HEK293 (cell line): ENCODE data around the gene PKMYT1.
A peak's percentile ranks its signal among the peaks of the same experiment; 100 is the strongest.

ENCODE experiments used
- CTCF ChIA-PET: fragments of 350-600 bp; formaldehyde crosslinking; extraction: SDS; loops from one replicate; lab custom pipeline; 2021; ENCODE audit warnings: antibody characterized with exemption; lab: Yijun Ruan, JAX
- POLR2A ChIA-PET: fragments of 300-600 bp; formaldehyde crosslinking; extraction: SDS; loops from one replicate; lab custom pipeline; 2020; ENCODE audit warnings: antibody characterized with exemption, inconsistent platforms; lab: Yijun Ruan, JAX
- H3K27ac ChIP-seq: fragments of 200-500 bp; sonication (Bioruptor generic); 2 replicates; pipeline ENCODE4 v1.5.1; 2014; ENCODE audit warnings: low read depth, low read length, control low read depth, inconsistent platforms; ENCODE audit errors: extremely low read depth
- H3K36me3 ChIP-seq, 2 experiments: fragments of 200-500 bp in 1 of 2; sonication (Bioruptor generic) in 1 of 2; 1 replicate in 1 of 2; 2 replicates in 1 of 2; pipeline ENCODE4 v1.5.1; 2014 to 2017; ENCODE audit warnings: inconsistent platforms in 2 of 2, low read length in 2 of 2; ENCODE audit not compliant: control insufficient read depth in 2 of 2, insufficient read depth in 1 of 2
- H3K4me1 ChIP-seq: fragments of 200-500 bp; sonication (Bioruptor generic); 2 replicates; pipeline ENCODE4 v1.5.1; 2014; ENCODE audit warnings: mild to moderate bottlenecking, low read length, inconsistent platforms; ENCODE audit not compliant: control insufficient read depth, insufficient read depth
- H3K4me3 ChIP-seq: 2 replicates; pipeline ENCODE4 v1.5.1; 2011; ENCODE audit warnings: low read depth, mild to moderate bottlenecking, control low read depth, low read length, moderate library complexity
- H3K9me3 ChIP-seq: fragments of 200-500 bp; sonication (Bioruptor generic); 2 replicates; pipeline ENCODE4 v1.5.1; 2014; ENCODE audit warnings: low read depth, low read length, inconsistent platforms; ENCODE audit not compliant: control insufficient read depth, insufficient read depth
- HOXD13 ChIP-seq: sonication (generic); formaldehyde crosslinking; IDR thresholded peaks from 2 replicates; pipeline ENCODE4 v1.8.0; 2022; ENCODE audit warnings: missing genetic modification reagents, borderline replicate concordance
- KLF9 ChIP-seq: fragments of 450-650 bp; formaldehyde crosslinking; IDR thresholded peaks from 2 replicates; pipeline ENCODE4 v1.5.1; 2016; ENCODE audit warnings: missing biosample characterization, missing genetic modification characterization, low read depth
- OSR2 ChIP-seq: fragments of 450-650 bp; formaldehyde crosslinking; IDR thresholded peaks from 2 replicates; pipeline ENCODE4 v1.5.1; 2016; ENCODE audit warnings: missing biosample characterization, missing genetic modification characterization
- SP2 ChIP-seq: fragments of 450-650 bp; formaldehyde crosslinking; IDR thresholded peaks from 2 replicates; pipeline ENCODE4 v1.5.1; 2016; ENCODE audit warnings: missing biosample characterization, missing genetic modification characterization
- SP3 ChIP-seq: fragments of 450-650 bp; formaldehyde crosslinking; IDR thresholded peaks from 2 replicates; pipeline ENCODE4 v1.5.1; 2016; ENCODE audit warnings: missing biosample characterization, missing genetic modification characterization
- TRIM28 ChIP-seq: IDR thresholded peaks from 2 replicates; pipeline ENCODE4 v1.6.1; 2011; ENCODE audit warnings: low read length, control low read depth, borderline replicate concordance
- ZFHX2 ChIP-seq: fragments of 450-650 bp; formaldehyde crosslinking; conservative IDR thresholded peaks from 2 replicates; pipeline ENCODE4 v1.5.1; 2016; ENCODE audit warnings: missing biosample characterization, missing genetic modification characterization
- ZFP3 ChIP-seq: fragments of 450-650 bp; formaldehyde crosslinking; IDR thresholded peaks from 2 replicates; pipeline ENCODE4 v1.5.1; 2016; ENCODE audit warnings: low read depth, missing biosample characterization, missing genetic modification characterization
- ZIC2 ChIP-seq: fragments of 450-650 bp; formaldehyde crosslinking; IDR thresholded peaks from 2 replicates; pipeline ENCODE4 v1.5.1; 2016; ENCODE audit warnings: missing biosample characterization, missing genetic modification characterization
- ZNF248 ChIP-seq: fragments of 450-650 bp; formaldehyde crosslinking; IDR thresholded peaks from 2 replicates; pipeline ENCODE4 v1.5.1; 2017; ENCODE audit warnings: missing biosample characterization, missing genetic modification characterization
- ZNF302 ChIP-seq: fragments of 450-650 bp; formaldehyde crosslinking; IDR thresholded peaks from 2 replicates; pipeline ENCODE4 v1.5.1; 2016; ENCODE audit warnings: missing biosample characterization, missing genetic modification characterization, low read depth
- ZNF335 ChIP-seq: fragments of 450-650 bp; formaldehyde crosslinking; conservative IDR thresholded peaks from 2 replicates; pipeline ENCODE4 v1.5.1; 2016; ENCODE audit warnings: missing biosample characterization, missing genetic modification characterization
- ZNF416 ChIP-seq: fragments of 450-650 bp; formaldehyde crosslinking; IDR thresholded peaks from 2 replicates; pipeline ENCODE4 v1.5.1; 2016; ENCODE audit warnings: missing biosample characterization, missing genetic modification characterization
- ZNF433 ChIP-seq: fragments of 450-650 bp; formaldehyde crosslinking; IDR thresholded peaks from 2 replicates; pipeline ENCODE4 v1.5.1; 2016; ENCODE audit warnings: missing biosample characterization, missing genetic modification characterization, low read depth
- ZNF626 ChIP-seq: fragments of 450-650 bp; sonication (Bioruptor Pico); formaldehyde crosslinking; IDR thresholded peaks from 2 replicates; pipeline ENCODE4 v1.5.1; 2018; ENCODE audit warnings: missing biosample characterization, missing genetic modification characterization, inconsistent platforms
- ZNF701 ChIP-seq: fragments of 450-650 bp; formaldehyde crosslinking; IDR thresholded peaks from 2 replicates; pipeline ENCODE4 v1.5.1; 2016; ENCODE audit warnings: missing biosample characterization, missing genetic modification characterization
- TF ChIP-seq, protein P1 (sequence below): fragments of 450-650 bp; formaldehyde crosslinking; IDR thresholded peaks from 2 replicates; pipeline ENCODE4 v1.5.1; 2016; ENCODE audit warnings: missing biosample characterization, missing genetic modification characterization
- TF ChIP-seq, protein P2 (sequence below): fragments of 450-650 bp; formaldehyde crosslinking; IDR thresholded peaks from 2 replicates; pipeline ENCODE4 v1.5.1; 2017; ENCODE audit warnings: missing biosample characterization, missing genetic modification characterization
- TF ChIP-seq, protein P3 (sequence below): fragments of 450-650 bp; formaldehyde crosslinking; IDR thresholded peaks from 2 replicates; pipeline ENCODE4 v1.5.1; 2017; ENCODE audit warnings: missing biosample characterization, missing genetic modification characterization
- TF ChIP-seq, protein P4 (sequence below): fragments of 450-650 bp; formaldehyde crosslinking; optimal IDR thresholded peaks from 2 replicates; pipeline ENCODE3; 2016; ENCODE audit warnings: missing biosample characterization, mild to moderate bottlenecking, missing genetic modification characterization
- TF ChIP-seq, protein P5 (sequence below): fragments of 450-650 bp; formaldehyde crosslinking; IDR thresholded peaks from 2 replicates; pipeline ENCODE4 v1.5.1; 2016; ENCODE audit warnings: missing biosample characterization, missing genetic modification characterization
- TF ChIP-seq, protein P6 (sequence below): fragments of 450-650 bp; formaldehyde crosslinking; IDR thresholded peaks from 2 replicates; pipeline ENCODE4 v1.5.1; 2016; ENCODE audit warnings: missing biosample characterization, missing genetic modification characterization

Gene PKMYT1

DNA sequence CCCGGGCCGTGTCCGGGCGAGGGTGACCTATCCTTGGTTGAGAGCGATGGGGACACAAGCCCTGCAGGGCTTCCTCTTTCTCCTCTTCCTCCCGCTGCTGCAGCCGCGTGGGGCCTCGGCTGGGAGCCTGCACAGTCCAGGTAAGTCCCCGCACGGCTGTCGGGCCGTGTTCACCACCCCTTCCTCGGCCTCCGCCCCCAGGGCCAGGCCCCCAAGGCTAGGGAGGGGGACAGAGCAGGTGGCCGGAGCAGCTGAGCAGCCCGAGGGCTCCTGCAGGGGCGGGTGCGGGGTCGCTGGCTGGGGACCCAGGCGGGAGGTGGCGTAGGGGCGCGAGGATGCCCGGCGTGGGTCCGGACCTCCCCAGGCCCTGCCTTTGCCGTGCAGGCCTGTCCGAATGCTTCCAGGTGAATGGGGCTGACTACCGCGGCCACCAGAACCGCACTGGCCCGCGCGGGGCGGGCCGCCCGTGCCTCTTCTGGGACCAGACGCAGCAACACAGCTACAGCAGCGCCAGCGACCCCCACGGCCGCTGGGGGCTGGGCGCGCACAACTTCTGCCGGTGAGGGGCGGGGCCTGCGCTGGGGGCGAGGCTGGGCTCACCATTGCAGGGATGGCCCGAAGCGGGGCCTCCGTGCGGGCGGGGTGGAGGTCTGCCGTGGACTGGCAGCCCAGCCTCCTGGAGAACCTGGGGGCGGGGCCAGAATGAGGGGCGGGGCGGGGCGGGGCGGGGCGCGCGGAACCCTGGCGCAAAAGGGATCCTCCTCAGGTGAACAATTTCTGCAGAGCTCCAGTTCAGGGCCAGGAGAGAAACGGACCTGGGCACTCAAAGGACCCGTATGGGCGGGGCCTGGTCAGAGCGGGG lies 15.5 kb downstream of the PKMYT1 start (continued):
- TF ChIP-seq HOXD13 (CRISPR knock-in tag) = no peak
- peak; percentile 59; the same call in 1 of the 2 replicates for TF ChIP-seq ZNF335 (tag by site-specific recombination)
- TF ChIP-seq KLF9 (tag by site-specific recombination) = peak; percentile 76
- TF ChIP-seq SP2 (tag by site-specific recombination) = peak; percentile 76
- TF ChIP-seq ZNF302 = no peak
- TF ChIP-seq, protein P1, sequence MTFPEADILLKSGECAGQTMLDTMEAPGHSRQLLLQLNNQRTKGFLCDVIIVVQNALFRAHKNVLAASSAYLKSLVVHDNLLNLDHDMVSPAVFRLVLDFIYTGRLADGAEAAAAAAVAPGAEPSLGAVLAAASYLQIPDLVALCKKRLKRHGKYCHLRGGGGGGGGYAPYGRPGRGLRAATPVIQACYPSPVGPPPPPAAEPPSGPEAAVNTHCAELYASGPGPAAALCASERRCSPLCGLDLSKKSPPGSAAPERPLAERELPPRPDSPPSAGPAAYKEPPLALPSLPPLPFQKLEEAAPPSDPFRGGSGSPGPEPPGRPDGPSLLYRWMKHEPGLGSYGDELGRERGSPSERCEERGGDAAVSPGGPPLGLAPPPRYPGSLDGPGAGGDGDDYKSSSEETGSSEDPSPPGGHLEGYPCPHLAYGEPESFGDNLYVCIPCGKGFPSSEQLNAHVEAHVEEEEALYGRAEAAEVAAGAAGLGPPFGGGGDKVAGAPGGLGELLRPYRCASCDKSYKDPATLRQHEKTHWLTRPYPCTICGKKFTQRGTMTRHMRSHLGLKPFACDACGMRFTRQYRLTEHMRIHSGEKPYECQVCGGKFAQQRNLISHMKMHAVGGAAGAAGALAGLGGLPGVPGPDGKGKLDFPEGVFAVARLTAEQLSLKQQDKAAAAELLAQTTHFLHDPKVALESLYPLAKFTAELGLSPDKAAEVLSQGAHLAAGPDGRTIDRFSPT (tag by site-specific recombination) = peak; percentile 70
- no peak for TF ChIP-seq ZNF433 (tag by site-specific recombination)
- peak; percentile 33; the same call in 1 of the 2 replicates for TF ChIP-seq ZFHX2 (tag by site-specific recombination)
- TF ChIP-seq, protein P2, sequence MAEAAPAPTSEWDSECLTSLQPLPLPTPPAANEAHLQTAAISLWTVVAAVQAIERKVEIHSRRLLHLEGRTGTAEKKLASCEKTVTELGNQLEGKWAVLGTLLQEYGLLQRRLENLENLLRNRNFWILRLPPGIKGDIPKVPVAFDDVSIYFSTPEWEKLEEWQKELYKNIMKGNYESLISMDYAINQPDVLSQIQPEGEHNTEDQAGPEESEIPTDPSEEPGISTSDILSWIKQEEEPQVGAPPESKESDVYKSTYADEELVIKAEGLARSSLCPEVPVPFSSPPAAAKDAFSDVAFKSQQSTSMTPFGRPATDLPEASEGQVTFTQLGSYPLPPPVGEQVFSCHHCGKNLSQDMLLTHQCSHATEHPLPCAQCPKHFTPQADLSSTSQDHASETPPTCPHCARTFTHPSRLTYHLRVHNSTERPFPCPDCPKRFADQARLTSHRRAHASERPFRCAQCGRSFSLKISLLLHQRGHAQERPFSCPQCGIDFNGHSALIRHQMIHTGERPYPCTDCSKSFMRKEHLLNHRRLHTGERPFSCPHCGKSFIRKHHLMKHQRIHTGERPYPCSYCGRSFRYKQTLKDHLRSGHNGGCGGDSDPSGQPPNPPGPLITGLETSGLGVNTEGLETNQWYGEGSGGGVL (tag by site-specific recombination) = no peak
- TF ChIP-seq SP3 (tag by site-specific recombination) = peak; percentile 75; the same call in 1 of the 2 replicates
- TF ChIP-seq, protein P3, sequence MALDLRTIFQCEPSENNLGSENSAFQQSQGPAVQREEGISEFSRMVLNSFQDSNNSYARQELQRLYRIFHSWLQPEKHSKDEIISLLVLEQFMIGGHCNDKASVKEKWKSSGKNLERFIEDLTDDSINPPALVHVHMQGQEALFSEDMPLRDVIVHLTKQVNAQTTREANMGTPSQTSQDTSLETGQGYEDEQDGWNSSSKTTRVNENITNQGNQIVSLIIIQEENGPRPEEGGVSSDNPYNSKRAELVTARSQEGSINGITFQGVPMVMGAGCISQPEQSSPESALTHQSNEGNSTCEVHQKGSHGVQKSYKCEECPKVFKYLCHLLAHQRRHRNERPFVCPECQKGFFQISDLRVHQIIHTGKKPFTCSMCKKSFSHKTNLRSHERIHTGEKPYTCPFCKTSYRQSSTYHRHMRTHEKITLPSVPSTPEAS (tag by site-specific recombination) = no peak

DNA sequence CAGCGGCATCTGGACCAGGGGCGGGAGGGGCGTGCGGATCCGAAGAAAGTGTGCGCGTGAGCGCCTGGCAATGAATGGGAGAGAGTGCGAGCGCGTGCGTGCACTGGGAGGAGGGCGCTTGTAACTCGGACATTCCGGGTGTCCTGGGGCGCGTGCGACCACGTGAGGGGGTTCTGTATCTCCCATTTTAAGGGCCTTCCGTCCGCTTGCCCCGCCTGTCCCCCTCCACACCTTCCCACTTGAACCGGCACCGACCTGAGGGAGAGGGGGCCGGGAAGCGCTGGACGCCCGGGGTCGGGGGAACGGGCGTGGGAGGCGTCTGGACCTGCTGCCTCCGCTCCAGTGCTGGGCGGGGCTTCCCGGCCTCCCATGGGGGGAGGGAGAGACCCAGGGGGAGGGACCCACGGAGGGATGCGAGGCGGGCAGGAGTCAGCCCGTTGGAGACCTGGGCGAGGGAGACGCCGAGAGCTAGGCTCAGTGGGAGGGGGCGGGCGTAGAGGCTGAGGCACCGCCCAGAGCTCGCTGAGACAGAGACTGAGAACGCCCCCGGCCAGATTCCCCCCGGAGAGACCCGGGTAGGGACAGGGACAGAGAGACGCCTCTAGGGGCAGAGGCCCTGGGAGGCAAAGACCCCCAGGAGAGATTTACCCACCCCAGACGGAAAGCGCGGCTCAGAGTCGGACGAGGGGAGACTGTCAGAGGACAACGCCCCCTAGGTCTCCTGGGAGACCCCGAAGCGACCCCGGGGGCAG lies 16.3 kb downstream of the PKMYT1 start, which contains the start of gene KREMEN2:
KREMEN2 (plus strand) TSS at position 553 of the 752 bp plus-strand sequence. CDS start 246 bp downstream, outside the sequence.
- CTCF ChIA-PET = interaction anchor here (0.5 to 2.0 kb wide), 2 partner anchors 15 to 96 kb away, joined by 4 to 9 read pairs; no protein-coding TSS in a partner anchor
- Histone ChIP-seq H3K4me1 (peaks cover 6% of the 10 kb centered on the region), H3K4me3 (peak within 1 kb of the TSS; percentile 37), H3K27ac (peak within 1 kb of the TSS; percentile 12; the same call in 1 of the 2 replicates), H3K9me3 (no peaks in the 10 kb centered on the region), H3K36me3 (no peaks in the 10 kb centered on the region)
- POLR2A ChIA-PET = interaction anchor here (0.7 to 2.7 kb wide), 7 partner anchors 17 to 185 kb away, joined by 3 to 25 read pairs (median 4); partner anchors contain the start of genes FLYWCH1, FLYWCH2, PKMYT1 and TNFRSF12A
- TF ChIP-seq ZNF416 (tag by site-specific recombination) (no peak), OSR2 (peak; percentile 19; the same call in 1 of the 2 replicates), TRIM28 (no peak), ZNF626 (tag by site-specific recombination) (no peak), ZNF248 (tag by site-specific recombination) (no peak), ZFP3 (tag by site-specific recombination) (no peak), ZIC2 (tag by site-specific recombination) (peak; percentile 76), ZNF701 (tag by site-specific recombination) (no peak)
- TF ChIP-seq, protein P4, sequence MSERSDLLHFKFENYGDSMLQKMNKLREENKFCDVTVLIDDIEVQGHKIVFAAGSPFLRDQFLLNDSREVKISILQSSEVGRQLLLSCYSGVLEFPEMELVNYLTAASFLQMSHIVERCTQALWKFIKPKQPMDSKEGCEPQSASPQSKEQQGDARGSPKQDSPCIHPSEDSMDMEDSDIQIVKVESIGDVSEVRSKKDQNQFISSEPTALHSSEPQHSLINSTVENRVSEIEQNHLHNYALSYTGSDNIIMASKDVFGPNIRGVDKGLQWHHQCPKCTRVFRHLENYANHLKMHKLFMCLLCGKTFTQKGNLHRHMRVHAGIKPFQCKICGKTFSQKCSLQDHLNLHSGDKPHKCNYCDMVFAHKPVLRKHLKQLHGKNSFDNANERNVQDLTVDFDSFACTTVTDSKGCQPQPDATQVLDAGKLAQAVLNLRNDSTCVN (tag by site-specific recombination) = peak; percentile 95
- TF ChIP-seq, protein P5, sequence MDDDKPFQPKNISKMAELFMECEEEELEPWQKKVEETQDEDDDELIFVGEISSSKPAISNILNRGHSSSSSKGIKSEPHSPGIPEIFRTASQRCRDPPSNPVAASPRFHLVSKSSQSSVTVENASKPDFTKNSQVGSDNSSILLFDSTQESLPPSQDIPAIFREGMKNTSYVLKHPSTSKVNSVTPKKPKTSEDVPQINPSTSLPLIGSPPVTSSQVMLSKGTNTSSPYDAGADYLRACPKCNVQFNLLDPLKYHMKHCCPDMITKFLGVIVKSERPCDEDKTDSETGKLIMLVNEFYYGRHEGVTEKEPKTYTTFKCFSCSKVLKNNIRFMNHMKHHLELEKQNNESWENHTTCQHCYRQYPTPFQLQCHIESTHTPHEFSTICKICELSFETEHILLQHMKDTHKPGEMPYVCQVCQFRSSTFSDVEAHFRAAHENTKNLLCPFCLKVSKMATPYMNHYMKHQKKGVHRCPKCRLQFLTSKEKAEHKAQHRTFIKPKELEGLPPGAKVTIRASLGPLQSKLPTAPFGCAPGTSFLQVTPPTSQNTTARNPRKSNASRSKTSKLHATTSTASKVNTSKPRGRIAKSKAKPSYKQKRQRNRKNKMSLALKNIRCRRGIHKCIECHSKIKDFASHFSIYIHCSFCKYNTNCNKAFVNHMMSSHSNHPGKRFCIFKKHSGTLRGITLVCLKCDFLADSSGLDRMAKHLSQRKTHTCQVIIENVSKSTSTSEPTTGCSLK = no peak
- TF ChIP-seq, protein P6, sequence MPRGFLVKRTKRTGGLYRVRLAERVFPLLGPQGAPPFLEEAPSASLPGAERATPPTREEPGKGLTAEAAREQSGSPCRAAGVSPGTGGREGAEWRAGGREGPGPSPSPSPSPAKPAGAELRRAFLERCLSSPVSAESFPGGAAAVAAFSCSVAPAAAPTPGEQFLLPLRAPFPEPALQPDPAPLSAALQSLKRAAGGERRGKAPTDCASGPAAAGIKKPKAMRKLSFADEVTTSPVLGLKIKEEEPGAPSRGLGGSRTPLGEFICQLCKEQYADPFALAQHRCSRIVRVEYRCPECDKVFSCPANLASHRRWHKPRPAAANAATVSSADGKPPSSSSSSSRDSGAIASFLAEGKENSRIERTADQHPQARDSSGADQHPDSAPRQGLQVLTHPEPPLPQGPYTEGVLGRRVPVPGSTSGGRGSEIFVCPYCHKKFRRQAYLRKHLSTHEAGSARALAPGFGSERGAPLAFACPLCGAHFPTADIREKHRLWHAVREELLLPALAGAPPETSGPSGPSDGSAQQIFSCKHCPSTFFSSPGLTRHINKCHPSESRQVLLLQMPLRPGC = peak; percentile 72; the same call in 1 of the 2 replicates
